ENCODE results near the gene RAX2.

DNA sequence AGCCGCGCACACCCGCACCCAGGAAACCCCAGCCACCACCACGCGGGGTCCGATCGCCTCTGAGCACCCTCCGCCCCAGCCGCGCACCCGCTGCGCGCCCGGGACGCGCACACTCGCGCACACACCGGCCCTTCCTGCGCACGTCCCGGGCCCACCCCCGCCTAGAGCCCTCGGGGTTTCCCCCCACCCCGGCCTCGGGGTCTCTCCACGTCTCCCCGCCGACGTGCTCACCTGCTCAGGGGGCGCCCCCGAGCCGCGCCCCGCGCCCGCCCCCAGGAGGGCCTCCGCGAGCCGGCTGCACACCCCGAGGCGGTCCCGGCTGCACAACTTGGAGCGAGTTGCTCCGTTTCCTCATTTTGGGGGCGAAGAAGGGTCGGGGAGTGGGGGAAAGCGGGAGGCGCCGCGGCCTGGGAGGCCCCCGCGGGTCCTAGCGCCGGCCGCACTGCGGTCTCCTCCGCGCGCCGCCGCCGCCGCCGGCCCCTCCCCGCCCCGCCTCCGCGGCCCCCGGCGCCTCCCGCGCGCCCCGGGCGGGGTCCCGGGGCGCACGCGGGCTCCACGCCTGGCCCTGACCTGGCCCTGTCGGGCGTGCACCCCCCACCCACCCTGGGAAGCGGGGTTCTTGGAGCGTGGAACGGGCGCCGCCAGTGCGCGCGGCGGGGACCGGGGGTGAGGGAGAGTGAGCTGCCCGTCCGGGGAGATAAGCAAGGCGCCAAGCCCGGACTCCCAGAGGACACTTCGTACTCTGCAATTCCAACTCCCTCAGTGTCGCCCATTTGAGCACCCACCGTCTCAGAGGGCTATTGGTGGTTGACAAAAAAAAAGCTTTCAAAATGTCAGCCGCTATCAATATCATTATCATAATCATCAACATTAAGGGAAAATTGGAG is 14.2 kb upstream of the RAX2 start, which contains the start of gene MATK:
- TF ChIP-seq SIN3A (IDR thresholded peaks at IDR 0.05; ENCODE audit: borderline replicate concordance, low read depth, low read length) (no peak), RXRA (IDR thresholded peaks at IDR 0.05; ENCODE audit: borderline replicate concordance, low read depth) (no peak), RAD21 (IDR thresholded peaks at IDR 0.05; ENCODE audit: low read length) (no peak), FOSL2 (IDR thresholded peaks at IDR 0.05; ENCODE audit: borderline replicate concordance, low read depth) (no peak), JUND (IDR thresholded peaks at IDR 0.05) (no peak), GATA2 (CRISPR knock-in tag; IDR thresholded peaks at IDR 0.05) (no peak), YY1 (IDR thresholded peaks at IDR 0.05; ENCODE audit: low read depth) (no peak), TEAD4 (IDR thresholded peaks at IDR 0.05; ENCODE audit: borderline replicate concordance, insufficient read depth) (no peak), EP300 (IDR thresholded peaks at IDR 0.05; ENCODE audit: borderline replicate concordance in 1 of 2, low read depth in 1 of 2, low read length in 1 of 2) (no peak), FOXM1 (IDR thresholded peaks at IDR 0.05; ENCODE audit: low read depth) (no peak)
- TF ChIP-seq, protein P1, sequence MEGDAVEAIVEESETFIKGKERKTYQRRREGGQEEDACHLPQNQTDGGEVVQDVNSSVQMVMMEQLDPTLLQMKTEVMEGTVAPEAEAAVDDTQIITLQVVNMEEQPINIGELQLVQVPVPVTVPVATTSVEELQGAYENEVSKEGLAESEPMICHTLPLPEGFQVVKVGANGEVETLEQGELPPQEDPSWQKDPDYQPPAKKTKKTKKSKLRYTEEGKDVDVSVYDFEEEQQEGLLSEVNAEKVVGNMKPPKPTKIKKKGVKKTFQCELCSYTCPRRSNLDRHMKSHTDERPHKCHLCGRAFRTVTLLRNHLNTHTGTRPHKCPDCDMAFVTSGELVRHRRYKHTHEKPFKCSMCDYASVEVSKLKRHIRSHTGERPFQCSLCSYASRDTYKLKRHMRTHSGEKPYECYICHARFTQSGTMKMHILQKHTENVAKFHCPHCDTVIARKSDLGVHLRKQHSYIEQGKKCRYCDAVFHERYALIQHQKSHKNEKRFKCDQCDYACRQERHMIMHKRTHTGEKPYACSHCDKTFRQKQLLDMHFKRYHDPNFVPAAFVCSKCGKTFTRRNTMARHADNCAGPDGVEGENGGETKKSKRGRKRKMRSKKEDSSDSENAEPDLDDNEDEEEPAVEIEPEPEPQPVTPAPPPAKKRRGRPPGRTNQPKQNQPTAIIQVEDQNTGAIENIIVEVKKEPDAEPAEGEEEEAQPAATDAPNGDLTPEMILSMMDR (IDR thresholded peaks at IDR 0.05), result no peak
- TF ChIP-seq, protein P2, sequence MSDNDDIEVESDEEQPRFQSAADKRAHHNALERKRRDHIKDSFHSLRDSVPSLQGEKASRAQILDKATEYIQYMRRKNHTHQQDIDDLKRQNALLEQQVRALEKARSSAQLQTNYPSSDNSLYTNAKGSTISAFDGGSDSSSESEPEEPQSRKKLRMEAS (IDR thresholded peaks at IDR 0.05; ENCODE audit: low read depth), result no peak
